HG03159 (cell line): Measurements from ENCODE around the gene FILIP1L.
"Not testable (repeated sequence)": the region's sequence is repeated elsewhere in the genome, so short reads cannot be mapped to it uniquely, and the experiment has no call there.

ENCODE experiments used
- ATAC-seq: cut with Tn5 transposase; IDR thresholded peaks from one replicate; pipeline ENCODE4 v1.9.1; 2021; ENCODE audit warnings: mild to moderate bottlenecking, moderate library complexity; ENCODE audit not compliant: unreplicated experiment

FILIP1L gene

DNA sequence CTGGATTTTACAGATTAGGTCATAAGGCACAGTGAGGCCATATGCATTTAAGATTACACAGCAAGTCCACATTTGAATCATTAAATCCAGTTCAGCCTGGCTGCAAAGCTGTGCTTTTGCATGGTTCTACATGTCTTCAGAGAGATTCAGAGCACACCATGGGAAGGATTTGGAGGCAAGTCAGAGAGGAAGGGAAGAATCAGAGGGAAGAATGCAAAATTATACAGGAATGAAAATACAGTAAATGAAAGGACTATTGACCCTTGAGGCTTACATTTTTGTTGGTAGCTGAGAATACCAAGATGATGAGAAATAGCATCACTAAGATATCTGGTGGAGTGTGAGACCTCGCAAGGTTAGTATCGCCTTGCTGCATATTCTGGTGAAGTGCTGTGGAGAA, 13.9 kb downstream of the FILIP1L start:
- ATAC-seq = no peak

DNA sequence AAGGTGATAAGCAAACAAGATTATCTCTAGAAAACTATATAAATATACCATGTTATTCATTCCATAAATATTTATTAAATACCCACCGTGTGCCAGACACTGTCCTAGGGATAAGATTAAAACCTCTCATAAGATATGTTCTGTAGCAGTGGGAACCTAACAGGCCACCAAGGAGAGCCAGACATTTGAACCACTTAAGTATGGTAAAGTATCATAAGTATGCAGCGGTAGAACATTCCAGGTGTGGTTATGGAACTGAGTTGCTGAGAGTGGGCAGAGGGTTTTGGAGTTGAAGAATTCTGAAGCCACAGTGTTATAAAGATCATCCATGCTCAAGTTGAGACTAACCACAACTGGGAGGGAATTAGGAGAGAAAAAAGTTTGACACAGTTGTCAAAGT, 14.7 kb downstream of the FILIP1L start:
- ATAC-seq = no peak

DNA sequence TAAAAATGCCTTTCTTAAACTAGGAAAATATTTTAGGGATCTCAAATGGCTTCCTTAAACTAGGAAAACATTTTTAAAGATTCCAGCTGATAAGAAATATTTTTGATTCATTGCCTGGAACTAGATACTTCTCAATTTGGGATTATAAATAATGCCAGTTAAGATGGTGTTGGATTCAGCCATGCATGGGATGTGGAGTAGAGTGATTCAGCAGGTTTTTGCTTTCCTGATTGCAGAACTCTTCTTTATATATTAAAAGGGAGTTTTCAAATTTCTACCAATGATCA, 15.6 kb downstream of the FILIP1L start:
- ATAC-seq = no peak

DNA sequence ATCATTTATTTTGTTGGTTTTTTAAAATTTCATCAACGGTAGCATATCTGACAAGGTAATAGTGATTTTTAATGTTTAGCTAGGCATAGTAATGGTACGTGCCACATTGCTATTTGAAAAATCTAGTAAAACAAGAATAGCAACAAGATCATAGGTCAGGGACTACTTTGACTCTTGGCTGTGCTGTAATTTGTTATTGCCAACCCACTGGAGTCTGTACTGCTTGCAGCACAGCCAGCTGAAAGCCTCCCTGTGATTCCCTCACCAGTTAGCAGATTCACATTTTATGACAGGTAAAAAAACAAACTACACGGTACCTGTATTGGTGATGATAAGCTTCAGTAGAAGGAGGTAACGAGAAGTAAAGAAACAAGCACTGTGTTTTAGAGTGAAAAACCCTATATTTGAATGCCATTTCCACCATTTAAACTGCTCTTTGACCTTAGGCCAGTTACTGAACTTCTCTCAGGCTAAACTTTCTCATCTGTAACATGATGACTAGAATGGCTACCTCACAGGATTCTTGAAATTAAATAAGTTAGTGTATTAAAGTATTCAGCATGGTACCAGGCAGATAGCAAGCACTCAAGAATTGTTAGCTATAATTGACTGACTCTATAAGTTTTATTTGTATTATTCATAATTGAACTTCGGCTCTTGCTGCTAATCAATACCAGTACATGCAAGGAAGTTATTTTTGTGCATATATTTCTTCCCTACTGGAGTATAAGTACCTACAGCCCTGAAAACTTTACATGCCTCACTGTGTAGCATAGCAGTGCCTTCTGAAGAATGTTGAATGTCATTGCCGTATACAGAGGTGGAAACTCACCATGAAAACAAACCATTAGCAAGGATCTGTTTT, 16.1 kb downstream of the FILIP1L start:
- ATAC-seq = no peak

DNA sequence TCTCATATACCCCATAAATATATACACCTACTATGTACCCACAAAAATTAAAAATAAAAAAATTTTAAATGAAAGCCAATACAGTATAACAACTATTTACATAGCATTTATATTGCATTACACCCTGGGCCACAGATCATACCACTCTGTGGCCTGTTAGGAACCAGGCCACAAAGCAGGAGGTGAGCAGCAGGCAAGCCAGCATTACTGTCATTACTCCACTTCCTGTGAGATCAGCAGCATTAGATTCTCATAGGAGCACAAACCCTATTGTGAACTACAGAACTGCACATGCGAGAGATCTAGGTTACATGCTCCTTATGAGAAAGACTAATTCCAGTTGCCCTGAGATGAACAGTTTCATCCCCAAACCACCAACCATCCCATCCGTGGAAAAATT, 17.4 kb downstream of the FILIP1L start:
- ATAC-seq = no peak

DNA sequence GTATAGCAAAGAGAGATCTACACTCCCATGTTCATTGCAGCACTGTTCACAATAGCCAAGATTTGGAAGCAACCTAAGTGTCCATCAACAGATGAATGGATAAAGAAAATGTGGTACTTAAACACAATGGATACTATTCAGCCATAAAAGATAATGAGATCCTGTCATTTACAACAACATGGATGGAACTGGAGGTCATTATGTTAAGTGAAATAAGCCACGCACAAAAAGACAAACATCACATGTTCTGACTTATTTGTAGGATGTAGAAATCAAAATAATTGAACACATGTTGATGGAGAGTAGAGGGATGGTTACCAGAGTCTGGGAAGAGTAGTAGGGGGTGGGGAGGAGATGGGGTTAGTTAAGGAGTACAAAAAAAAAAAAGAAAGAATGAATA, 18.0 kb downstream of the FILIP1L start:
- ATAC-seq = not testable (repeated sequence)

DNA sequence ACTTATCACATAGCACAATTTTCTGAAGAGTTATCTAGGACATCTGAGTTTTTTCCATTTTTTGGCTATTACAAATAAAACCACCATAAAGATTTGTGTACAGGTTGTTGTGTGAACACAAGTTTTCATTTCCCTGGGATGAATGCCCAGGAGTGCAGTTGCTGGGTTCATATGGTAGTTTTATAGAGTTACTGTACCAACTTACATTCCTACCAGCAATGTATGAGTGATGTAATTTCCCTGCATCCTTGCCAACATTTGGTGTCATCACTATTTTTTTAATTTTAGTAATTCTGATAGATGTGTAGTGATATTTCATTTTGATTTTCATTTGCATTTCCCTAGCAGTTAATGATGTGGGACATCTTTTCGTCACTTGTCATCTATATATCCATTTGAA, 20.5 kb downstream of the FILIP1L start:
- ATAC-seq = no peak

DNA sequence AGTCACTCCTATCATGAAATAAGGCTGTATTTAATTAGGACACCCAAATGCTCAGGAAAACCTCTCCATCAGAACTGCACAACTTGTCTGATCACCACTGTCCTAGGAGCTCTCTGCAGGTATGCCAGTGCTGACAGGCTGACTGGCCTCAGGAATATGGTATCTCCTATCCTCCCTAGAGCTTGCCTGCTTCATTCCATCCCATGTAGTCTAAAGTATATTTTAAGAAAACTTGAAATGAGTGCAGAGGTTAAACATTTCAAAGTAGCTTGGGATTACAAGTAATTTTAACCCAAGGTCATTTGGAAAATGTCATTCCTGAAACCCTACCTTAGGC, 23.7 kb downstream of the FILIP1L start:
- ATAC-seq = no peak

DNA sequence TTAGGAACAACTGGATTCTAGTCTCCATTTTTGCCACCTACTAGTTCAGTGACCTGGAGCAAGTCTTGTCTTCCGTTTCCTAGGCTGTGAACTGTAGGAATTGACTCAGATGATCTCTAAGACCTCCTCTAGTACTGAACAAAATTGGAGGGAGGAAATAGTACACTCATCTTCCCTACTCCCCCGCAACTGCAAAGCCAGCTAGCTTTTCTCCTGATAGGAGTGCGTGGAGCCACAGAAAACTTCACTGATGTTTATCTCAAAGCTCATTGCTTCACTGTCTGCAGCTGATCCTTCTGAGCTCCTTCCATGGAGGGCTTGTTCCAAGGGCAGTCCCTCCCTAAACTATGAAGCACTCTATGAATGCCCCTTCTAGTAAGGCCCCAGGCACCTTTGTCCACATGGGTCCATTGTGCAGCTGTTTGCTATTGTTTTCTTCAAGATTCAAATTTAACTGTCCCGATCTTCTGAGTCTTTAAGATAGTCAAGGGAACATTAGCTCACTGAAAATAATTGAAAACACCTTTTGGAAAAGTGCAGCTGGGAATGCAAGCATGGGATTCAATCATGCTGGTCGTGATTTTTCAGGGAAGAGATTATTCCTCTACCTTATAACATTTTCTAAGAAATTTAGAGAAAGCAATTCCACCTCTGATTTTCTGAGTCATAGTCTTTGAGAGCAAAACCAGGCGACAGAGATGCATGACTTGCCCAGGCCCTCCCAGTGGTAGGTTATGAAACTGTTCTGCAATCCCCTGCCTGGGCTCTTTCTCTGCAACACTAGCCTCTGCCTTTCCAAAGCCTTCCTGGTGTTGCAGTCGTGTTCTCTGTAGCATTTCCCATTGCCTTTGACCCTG, 24.3 kb downstream of the FILIP1L start:
- ATAC-seq = peak; percentile 52

DNA sequence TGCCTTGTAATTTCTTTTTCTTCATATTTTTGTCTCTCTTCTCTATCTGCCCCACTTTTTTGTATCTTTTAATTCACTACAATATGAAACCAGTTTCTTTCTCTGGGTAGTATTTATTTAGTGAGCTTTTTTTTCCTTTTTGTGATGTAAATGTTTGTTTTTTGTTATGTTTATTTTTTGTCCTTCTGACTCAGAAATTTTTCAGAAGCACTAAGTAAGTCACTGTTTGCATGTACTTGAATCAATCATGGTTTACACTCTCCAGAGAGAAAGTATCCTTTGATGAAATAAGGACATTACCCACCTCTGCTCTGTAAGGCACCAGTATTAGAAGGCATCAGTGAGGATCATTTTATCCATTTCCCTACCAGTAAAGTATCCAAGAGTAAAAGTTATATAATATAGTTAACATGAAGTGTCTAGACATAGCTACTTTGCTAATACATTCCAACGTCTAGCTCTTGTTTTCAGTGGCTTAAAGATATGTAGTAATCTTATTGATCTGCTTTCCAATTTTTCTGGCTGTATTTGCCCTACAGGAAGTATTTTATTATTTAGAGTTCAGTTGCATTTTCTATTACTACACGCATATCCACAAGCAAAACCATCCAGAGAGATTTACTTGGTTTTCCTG, 25.4 kb downstream of the FILIP1L start:
- no peak for ATAC-seq

DNA sequence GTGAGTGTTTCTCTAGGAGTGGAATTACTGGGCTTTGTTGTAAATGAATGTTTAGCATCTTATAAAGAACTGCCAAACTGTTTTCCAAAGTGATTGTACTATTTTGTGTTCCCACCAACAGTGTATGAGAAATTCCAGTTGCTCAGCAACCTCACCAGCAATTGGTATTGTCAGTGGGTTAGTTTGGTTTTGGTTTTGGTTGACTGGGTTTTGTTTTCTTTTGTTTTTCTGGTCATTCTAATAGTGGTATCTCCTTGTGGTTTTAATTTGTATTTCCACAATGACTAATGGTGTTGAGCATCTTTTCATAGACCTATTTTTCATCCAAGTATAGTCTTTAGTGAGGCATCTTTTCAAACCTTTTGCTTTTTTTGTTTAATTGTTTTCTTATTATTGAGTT, 27.1 kb downstream of the FILIP1L start:
- peak; percentile 91 for ATAC-seq

DNA sequence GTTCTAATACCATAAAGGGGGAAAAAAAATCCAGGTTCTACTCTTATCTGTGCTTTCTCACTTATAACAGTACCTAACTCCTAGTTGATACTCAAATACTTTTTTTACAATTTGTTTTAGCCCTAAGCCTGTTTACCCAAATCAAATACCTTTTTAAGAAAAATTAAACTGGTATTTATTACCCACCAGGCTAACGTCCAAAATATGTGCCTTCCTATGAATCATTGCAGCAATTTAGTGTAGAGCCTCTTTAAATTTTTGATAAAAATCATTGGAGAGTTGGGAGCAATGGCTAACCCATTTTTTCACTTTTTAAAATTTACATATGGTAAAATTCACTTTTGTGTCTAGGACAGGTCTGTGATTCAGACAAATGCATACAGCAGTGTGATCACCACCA, 27.9 kb downstream of the FILIP1L start:
- no peak for ATAC-seq

DNA sequence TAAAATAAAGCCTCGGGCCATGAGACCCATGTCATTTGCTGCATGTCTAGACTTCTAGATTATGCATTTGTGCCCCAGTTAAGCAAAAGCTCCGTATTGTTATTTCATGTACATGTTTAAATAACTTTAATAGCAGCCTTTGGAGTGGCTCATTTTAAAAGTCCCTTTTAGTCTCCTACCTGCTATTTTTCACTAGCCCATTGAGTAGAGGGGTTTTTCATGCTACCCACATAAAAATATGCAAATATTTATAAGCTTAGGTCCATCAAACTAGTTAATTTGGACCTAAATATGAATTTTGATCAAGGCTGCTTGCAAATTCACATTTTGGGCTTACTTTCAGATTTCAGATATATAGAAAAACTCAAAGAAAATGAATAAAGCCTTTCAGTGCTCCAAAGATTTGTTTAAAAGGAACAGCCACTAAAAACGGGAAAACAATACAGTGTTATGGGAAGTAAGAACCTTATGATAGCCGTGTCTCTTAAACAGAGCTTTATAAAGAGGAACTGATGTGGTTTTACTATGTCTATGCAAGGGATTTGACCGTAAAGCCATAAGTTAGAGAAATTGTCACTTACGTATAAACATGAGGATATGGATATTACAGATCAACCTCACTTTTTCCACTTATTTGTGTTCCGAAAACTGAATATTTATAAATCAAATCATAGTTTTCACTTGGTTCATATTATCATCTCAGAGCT, 30.0 kb downstream of the FILIP1L start:
- no peak for ATAC-seq

DNA sequence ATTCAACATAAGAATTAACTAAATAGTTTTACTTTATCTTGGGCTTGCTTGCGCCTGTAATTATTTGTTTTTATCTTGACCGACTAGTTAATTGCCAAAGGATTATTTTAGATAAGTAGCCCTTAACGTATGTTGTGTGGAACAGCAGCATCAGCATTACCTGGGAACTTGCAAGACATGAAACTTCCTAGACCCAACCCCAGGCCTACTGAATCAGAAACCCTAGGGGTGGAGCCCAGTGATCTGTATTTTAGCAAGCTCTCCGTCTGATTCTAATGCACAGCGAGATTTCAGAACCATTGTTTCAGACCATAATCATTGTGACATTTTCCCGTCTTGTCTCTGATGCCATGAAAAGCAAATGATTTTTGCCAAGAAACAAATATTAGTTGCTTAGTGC, 31.1 kb downstream of the FILIP1L start:
- ATAC-seq = no peak

DNA sequence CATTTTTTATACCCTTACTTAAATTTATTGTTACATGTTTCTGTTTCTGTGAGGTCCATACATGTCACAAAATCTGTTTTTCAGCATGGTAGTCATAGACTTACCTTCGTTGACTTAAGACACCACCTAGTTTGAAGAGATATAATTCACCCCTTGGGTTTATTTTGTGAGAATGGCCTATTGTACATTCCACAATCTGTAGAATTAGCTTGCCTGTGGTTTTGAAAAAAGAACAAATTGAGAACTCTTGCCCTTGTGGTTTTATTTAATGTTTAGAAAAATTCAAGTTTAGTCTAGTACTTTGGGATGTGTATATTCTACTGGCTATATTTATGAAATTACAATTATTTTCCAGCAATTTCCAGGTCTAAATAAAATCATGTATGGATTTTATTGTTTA, 31.6 kb downstream of the FILIP1L start:
- no peak for ATAC-seq

DNA sequence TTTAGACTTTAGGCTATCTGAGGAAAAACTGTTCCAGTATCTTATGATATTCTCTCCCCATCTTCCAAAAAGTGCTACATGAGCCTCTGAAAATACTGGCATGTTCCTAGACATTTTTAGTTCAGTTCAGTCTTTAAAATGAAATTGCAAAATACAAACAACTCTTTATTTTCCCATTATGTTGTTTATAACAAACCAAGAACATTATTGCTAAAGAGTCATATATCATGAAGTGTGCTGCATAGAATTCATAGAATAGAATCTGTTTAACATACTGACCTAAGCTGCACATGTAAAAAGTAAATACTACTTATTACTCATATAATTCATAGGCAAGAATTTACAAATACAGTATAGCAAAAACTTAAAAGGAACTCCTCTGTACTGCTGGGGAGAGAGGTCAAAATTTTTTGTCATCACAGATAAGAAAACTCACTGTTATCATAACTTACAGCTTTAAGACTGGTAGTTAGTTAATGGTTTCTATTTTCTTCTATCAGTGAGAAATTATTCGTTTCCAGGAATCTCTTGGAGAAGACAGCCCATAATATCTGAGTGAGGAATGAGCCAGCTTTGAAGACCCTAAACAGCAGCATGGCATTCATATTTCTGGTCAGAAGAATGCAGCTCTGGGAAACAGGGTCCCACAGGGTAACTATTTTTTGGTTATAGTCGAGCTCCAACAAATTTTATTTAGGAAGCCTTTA, 32.2 kb downstream of the FILIP1L start:
- ATAC-seq = no peak

DNA sequence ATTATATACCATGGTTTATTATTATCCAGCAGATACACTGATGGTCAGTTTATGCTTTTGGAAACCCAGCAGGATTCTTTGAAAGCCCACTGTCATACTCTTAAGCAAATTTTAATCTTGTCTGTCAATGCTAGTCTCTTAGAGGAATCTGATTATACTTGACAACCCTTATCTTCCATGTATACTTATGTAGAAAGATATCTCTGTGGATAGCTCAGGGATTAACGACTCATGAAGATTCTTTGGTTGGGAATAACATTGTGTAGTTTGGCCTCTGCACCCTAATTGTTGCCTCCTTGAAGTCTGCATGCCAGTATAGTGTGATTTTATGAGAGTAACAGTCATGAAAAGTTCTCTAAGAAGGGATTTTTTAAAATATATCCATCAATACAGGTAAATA, 33.0 kb downstream of the FILIP1L start:
- no peak for ATAC-seq

DNA sequence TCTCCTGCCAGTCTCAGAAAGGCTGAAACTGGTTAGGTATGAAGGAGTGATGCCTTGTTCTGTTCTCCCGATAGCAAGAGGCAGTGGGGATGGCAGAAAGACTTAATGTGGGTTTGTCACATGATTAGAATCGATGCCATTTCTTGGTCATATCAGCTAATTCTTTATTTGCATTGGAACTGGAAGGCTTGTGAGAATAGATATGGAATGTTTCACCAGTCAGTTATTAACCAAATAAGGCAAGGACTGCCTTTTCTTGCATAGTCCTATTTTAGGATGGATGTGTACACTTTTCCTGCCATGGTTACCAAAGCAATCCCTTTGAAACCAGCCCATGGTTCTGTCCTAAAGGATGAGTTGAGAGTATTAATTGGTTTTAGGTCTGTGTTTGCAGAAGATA, 33.7 kb downstream of the FILIP1L start:
- no peak for ATAC-seq

DNA sequence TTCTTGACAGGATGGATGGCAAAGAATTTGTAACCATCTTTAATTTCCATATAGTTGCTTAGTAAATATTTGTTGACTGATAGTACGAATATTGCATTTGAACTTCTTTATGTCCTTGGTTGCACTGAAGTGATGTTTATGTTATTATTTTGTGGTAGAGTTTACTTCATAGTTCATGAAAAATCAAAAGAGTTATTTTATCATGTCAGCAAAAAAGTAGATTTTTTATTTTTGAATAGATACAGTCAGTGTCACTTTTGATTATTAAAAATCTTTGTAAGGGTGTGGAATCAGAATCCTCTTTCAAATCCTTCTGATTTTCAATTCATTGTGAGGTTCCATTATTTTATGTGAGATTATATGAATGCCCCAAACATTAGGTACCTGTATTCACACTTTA, 35.0 kb downstream of the FILIP1L start:
- no peak for ATAC-seq

DNA sequence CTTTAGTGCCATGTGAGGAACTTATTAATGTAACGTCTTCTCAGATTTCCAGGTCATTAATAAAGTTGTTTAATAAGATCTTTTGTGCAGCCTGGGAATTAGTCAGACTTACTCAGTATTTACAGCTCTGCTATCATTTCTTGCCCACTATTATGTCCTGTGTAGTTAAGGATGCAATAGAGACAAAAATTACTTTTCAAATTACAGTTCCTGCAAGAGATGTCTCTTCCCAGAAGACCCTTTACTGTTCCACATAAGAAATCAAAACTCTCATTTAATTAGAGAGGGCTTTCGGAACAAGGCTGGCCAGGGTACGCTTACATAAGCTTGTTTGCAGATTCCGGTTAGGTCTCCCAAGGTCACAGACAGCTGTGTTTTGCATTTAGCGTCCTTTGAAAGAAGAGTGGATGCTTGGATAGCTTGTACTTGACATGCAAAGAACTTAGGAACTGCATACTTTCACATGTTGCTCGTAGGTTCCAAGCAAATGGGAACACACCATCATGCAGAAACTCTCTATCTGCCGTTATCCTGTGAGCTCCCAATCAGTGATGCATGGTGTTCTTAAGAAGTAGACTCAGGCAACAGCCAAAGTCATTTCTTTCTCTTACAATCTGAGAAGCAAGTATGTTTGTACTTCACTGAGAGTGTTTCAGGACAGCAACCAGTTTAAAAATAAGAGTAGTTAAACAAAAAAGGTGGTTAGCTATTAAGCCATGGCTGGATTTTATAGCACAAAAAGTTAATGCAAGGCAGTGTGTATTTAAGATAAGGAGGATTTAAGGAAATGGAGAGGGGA, 37.4 kb downstream of the FILIP1L start:
- no peak for ATAC-seq
